Measurements from ENCODE around the gene NAA16.
"Not testable (repeated sequence)": the region's sequence is repeated elsewhere in the genome, so short reads cannot be mapped to it uniquely, and the experiment has no call there.

Gene NAA16

DNA sequence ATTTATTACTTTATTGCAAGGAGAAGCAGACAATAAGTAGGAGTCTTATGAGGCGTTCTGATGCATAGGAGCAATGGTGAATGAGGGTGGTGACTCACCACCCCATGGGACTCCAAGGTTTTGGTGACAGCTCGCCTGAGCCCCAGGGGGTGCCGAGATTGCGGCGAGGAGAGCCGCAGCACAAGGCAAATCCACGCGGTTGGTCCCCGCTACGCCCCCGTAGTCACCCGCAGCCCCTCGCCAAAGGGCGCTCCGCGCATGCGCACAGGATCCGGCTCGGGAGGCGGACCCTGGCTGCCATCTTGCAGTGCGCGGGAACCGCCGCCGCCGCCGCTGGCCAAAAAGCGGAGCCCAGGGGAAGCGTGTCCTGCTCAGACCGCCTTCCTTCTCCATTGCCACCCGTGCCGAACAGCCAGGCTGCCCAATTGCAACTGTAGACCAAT is at the start of gene NAA16:
Gene NAA16 (plus strand): TSS at position 305 of the 443 bp plus-strand sequence. CDS start 262 bp downstream, outside the sequence.
- DNase-seq (ENCODE audit: low read depth): peak; percentile 94

DNA sequence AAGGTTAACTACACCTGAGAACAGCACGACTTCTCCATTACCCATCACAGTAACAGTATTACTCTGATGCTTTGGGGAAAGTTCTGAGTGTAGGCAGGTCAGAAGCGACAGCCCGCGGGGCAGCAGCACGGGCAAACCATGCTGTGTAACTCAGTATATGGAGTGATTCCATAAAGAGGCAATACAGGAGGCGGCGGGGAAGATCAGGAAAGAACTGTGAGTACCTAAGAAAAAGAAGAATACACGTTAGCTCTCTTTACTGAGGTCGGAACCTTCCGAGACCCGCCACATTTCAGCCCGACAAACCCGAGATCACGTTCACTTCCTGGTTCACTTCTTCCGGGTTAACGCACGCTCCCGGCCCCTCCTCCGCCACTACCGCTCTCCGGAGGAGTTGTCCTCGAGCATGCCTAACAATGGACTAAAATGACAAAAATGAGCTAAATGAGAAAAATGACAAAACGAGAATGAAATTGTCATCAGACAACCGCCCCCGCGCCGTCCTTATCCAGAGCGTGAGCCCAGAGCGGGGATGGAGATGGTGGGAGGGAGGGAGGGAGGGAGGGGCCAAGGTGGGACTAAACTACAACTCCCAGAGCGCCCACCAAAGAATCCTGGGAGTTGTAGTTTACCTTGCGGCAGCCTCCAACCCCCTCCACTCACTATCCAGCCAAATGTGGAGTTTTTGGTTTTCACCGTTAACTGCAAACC is 47.7 kb upstream of the NAA16 start, which contains the start of gene MTRF1:
Gene MTRF1 (minus strand): TSS at position 316 of the 711 bp plus-strand sequence. CDS start 2,669 bp downstream, outside the sequence.
- peak; percentile 66 for DNase-seq (ENCODE audit: low read depth)

DNA sequence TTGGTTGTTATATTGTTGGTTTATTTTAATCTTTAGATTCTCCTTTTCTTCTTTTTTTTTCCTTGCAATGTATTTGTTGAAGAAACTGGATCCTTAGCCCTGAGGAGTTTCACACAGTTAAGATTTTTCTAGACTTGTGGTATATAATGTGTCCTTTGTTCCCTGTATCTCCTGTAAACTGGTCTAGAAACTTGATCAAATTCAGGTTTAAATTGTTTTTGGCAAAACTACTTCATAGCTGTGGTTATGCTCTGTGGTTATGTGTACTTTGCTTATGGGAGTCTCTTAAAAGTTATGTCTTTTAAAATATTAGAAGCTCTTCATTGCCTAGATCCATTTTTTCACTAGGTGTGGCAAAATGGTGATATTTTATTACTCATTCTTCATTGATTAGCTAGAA is 44.0 kb upstream of the NAA16 start:
- no peak for DNase-seq (ENCODE audit: low read depth)

DNA sequence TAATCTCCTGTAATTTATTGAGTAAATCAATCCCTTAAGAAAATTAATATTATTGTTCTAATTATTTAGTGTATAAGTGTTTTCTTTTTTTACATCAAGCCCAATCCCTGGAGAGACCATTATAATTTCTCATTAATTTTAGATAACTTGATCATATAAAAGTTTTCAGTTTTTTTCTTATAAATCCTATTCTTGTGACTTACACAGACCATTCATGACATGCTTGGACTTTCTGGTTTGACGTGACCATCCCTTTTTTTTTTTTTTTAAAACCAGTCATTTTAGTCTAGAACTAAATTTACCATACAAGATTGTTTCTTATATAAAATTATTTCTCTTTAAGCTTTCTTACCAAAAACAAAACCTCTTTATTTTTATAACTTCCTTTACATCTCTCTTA is 42.3 kb upstream of the NAA16 start:
- DNase-seq (ENCODE audit: low read depth): no peak

DNA sequence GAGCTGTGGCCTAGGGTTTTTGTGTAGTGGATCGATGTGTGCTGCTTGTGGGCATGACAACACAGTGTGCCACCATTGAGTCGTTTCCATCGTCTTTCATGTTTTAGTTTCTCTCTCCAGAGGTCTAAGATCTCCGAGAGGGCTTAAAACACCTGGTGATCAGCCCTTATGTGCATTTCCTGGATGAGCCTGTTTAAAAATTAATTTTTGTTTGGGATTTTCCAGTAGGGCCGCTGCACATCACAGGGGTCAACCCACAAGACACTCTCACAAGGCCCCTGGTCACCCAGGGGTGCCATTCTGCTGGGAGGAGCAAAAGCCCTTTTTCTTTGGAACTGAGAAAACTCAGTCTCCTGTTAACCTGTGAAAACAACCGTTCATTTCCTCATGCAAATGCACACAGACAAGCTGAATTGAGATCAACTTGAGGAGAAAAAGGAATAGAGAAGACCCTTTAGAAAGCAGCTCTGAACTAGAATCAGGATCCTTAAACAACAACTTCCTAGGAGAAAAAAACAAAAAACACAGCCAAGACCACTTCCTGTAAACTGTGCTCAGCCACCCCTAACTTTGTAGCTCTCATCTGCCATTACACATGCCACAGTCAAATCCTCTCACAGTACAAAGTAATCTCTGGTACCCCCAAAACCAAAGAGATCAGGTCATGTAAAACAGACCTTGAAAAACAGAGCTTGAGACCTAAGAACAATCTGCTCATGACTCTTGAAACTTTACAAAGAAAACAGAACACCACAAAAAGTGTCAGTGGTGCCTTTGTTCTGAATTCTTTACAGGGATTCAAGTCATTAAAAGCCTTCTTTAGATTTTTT is 39.4 kb upstream of the NAA16 start:
- no peak for DNase-seq (ENCODE audit: low read depth)

DNA sequence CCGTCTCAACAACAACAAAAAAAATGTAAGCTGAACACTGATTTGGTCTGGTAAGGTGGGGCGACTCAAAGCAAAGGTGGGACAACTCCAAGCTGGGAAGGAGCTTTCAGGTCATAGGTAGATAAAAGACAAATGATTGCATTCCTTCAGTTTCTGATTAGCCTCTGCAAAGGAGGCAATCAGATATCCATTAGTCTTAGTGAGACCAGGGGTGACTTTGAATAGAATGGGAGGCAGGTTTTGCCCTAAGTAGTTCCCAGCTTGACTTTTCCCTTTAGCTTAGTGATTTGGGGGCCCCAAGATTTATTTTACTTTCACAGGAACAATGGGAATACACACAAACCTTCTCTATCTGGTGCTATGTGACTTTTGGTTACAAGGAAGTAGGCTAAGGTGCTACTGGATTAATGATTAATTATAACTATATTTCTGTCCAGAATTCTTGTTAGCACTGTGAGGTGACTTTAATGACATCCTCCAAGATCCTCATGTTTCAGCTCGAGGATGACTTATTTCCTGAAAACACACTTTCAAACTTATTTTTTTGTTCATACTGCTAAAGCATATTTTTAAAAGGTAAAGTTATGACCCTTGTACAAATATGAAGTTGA is 37.1 kb upstream of the NAA16 start:
- DNase-seq (ENCODE audit: low read depth): no peak

DNA sequence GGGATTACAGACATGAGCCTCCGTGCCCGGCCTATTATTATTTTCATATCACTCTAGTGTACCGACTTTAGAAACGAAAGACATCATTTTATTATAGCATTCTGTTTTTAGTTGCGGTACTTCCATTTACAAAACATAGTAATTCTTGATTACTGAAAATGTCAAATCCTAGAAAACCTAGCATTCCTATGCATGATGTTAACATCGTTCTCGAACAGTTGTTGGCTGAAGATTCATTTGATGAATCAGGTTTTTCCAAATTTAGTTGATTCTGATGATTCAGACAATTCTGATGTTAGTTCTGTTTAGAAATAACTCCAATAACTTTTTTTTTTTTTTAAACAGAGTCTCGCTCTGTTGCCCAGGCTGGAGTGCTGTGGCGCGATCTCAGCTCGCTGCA is 36.2 kb upstream of the NAA16 start:
- DNase-seq (ENCODE audit: low read depth): no peak

DNA sequence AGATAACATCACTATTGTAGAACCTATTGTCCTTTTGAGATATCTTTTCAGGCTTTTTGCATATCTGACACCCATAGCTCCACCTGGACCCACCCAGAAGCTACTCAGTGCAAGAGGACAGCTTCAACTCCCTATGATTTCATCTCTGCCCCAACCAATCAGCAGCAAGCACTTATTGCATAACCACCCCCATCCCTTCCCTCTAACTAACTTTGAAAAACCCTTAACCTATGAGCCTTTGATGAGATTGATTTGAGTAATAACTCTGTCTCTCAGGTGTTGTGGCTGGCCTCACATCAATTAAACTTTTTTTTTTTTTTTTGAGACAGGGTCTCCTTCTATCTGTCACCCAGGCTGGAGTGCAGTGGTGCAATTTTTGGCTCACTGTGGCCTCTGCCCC is 34.2 kb upstream of the NAA16 start:
- DNase-seq (ENCODE audit: low read depth): no peak

DNA sequence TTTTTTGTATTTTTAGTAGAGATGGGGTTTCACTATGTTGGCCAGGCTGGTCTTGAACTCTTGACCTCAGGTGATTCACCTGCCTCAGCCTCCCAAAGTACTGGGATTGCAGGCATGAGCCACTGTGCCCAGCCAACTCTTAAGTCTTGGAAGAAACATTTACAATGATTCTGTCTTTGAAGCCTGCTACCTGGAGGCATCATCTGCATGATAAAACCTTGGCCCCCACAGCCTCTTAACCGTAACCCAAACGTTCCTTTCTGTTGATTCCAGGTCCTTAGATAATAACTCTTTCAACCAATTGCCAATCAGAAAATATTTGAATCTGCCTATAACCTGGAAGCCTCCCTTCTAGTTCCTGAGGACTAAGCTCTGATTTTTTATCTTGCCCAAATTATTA is 31.9 kb upstream of the NAA16 start:
- not testable (repeated sequence) for DNase-seq (ENCODE audit: low read depth)

DNA sequence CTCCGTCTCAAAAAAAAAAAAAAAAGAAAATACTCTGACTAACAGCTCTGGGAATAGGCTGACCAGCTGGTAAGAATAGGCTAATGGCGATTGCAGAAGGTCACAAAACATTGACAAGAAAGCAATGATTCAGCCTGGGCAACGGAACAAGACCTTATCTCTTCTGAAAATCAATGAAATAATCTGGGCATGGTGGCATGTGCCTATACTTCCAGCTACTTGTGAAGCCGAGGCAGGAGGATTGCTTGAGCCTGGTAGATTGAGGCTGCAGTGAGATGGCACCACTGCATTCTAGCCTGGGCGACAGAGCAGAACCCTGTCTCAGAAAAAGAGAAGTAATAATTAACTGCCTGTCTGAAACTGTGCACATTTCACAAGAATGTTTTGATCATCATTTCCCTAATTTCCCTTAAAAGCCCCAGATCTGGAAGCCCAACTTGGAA is 28.9 kb upstream of the NAA16 start:
- no peak for DNase-seq (ENCODE audit: low read depth)

DNA sequence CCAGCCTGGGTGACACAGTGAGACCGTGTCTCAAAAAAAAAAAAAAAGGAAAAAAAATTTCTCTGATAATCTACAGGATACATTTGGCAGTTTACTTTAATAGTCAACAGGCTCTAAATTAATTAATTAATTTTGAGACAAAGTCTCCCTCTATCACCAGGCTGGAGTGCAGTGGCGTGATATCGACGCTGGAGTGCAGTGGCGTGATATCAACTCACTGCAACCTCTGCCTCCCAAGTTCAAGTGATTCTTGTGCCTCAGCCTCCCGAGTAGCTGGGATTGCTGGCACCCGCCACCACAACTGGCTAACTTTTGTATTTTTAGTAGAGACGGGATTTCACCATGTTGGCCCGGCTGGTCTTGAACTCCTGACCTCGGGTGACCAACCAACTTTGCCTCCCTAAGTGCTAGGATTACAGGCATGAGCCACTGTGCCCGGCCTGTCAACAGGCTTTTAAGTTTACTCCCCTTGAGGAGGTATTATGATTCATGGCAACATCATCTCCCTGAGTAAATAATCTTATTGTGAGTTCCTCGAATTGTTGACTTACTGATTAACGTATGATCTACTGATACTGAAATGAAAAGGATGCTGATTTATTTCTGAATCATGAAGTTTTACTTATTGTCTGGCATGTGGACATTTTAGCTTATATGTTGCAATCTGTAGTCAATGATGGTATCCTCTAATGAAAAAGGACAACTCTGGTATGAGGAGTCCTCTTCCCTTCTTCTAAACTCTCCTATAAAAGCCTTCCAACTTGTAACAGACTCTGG is 26.4 kb upstream of the NAA16 start:
- DNase-seq (ENCODE audit: low read depth): no peak

DNA sequence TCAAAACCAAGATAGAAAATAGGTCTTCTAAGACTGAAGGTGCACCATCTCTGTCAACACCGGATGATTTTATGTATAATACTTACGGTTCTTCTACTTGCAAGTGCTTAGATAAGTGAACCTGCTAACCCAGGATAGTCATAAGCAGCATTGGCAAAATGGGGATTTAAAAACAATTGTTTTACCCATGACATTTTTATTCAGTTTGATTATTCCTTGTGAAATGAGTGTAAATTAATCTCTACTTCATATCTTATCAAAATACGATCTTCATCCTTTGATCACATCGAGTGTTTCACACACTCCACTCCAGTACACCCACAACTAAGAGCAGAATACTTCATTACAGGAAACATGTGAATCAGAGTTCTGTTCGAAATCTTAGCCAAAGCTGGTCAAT is 24.7 kb upstream of the NAA16 start:
- DNase-seq (ENCODE audit: low read depth): no peak

DNA sequence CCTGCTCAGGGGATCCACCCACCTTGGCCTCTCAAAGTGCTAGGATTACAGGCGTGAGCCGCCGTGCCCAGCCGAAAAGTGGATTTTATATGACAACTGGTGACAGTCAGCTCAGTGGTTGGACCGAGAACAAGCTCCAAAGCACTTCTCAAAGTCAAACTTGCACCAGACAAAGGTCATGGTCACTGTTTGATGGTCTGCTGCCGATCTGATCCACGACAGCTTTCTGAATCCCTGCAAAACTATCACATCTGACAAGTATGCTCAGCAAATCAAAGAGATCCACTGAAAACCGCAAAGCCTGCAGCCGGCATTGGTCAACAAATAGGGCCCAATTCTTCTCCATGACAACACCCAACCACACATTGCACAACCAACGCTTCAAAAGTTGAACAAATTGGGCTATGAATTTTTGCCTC is 21.6 kb upstream of the NAA16 start:
- no peak for DNase-seq (ENCODE audit: low read depth)

DNA sequence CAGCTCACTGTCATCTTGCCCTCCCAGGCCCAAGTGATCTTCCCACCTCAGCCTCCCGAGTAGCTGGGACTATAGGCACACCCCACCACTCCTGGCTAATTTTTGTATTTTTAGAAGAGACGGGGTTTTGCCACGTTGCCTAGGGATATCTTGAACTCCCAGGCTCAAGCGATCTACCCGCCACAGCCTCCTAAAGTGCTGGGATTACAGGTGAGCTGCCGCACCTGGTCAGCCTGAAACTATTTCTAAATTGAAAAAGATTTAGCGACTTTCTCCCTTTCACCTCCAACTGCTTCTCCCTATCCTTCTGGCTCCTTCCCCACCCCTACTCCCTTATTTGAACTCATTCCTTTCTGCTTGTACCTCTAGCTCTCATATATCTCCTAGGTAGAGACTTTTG is 19.8 kb upstream of the NAA16 start:
- no peak for DNase-seq (ENCODE audit: low read depth)

DNA sequence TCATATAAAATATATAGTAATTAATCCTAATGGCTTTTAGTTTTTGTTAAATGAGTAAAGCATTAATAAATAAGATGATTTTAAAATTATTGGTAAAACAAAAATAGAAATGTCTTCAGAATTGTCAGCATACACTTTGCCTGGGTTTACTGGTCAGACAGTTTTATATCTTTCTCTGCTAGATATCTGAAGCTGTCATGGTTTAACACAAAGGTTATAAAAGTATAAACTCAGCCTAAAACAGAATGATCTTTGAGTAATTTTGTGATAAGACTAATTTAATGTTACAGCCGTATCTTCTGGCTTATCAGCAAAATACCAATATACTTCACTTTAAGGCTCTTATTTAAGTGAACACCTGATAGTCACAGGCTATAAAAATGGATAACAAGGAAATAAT is 17.8 kb upstream of the NAA16 start:
- DNase-seq (ENCODE audit: low read depth): no peak

DNA sequence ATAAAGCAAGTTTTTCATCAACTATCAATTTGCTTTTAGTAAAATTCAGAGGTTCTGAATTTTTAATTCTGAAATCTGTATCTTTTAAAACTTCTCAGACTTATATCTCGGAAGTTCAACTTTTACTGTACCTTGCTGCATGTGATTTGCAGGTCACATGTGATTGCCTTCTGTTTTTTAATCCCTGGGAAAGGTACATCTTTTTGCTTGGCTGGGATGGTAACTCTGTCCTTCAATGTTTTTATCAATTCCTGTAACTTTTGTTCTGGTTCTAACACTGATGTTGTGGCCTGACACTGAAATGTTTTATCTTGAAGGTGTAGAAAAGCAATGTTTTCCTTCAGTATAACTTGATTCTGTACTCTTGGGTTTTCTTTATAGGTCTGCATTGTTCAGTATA is 16.2 kb upstream of the NAA16 start:
- no peak for DNase-seq (ENCODE audit: low read depth)

DNA sequence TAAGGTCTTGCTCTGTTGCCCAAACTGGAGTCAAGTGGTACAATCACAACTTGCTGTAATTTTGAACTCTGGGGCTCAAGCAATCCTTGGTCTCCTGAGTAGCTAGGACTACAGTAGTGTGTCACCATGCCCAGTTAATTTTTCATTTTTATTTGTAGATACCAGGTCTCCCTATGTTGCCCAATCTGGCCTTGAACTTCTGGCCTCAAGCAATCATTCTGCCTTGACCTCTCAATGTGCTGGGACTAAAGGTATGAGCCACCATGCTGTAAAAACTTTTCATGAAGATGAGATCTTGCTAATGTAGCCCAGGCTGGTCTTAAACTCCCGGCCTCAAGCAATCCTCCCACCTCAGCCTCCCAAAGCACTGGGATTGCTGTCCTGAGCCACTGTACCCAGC is 15.1 kb upstream of the NAA16 start:
- no peak for DNase-seq (ENCODE audit: low read depth)

DNA sequence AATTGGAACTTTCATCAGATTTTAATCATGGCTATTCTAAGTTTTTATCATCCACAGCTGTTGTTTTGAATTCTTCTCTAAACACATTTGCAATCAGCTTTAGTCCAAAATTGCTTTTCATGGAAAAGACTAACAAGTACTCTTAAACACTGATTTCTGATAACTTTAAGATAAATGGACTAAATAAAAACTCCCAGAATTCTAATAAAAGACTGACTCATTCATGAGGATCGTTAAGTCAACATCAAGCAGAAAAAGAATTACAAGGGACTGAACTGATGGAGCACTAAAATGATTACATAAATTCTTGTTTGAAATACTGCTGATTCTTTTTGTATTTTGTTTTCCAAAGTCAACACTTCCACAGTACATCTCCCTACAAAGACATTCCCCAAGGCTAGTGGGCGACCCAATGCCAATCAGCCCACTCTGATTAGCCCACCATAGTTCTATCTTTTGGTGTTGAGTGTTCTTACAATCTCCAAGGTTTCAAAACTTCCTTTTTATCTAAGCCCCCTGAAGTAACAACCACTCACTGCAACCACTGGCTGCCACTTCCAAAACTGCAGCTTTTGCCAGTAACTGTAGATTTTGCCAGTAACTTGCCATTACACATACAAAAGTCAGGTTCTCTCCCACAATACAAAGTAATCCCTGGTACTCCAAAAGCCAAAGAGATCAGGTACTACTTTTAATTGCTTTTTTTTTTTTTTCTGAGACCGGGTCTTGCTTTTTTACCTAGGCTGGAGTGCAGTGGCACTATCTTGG is 14.0 kb upstream of the NAA16 start:
- DNase-seq (ENCODE audit: low read depth): no peak

DNA sequence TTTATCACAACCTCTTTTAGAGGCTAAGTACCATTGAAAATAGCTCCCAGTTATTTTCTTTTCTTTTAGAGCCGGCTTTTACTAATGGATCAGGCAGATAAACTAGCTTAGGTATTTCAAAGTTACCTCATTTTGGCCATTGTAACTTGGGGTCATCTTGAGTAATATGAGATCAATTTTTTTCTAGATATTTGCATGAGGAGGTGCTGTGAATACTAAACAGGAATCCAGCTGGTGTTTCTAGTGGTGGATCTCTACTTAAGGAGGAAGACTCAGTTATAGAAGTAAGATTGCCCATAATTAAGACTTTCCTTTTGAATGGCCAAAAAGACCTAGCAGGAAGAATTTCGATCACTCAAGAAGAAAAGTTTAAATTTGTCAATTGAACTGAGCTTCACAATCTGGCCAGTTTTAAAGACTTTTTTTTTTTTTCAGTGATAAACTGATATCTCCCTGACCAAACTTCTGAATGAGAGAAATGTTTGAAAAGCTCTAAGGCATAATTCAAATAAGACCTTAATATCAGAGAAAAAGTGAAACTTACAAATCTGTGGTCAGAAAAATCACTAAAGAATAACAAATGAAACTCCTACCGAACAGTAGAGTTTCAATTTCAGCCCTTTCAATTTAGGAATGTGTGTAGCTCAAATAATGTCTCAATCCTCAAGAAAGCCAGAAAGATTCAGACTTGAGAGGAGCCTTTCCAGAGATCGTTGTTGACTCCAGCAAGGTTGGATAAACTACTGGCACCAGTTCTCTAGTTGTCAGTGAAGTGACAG is 11.6 kb upstream of the NAA16 start:
- DNase-seq (ENCODE audit: low read depth): no peak

DNA sequence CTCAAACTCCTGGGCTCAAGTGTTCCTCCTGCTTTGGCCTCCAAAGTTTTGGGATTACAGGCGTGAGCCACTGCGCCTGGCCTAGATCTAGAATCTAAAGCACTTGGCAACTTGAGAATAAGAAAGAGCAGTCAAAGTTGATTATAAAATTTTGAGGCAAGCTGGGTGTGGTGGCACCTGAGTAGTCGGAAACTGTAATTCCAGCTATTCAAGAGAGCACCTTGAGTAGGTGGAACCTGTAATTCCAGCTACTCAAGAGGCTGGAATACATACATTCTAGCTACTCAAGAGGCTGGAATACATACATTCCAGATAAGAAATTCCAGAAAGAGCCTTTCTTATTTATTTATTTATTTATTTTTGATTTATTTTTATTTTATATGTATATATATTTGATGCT is 8.3 kb upstream of the NAA16 start:
- no peak for DNase-seq (ENCODE audit: low read depth)

Measured in activated T-cell treated with anti-CD3 and anti-CD28 coated beads for 1 hour (primary cell).